GM12878 (cell line): ENCODE results near the gene NOD1. TPM values are rescaled to one million over a fixed set of nuclear protein-coding genes. Genes with fewer than 3 reads are reported as not detected.

Experiments used
- EP300 ChIP-seq, 2 experiments: fragments of 150-350 bp in 1 of 2; IDR thresholded peaks; 2 replicates each; pipeline ENCODE4 v1.6.1; 2011 to 2012; ENCODE audit warnings: low read depth in 2 of 2, low read length in 2 of 2, borderline replicate concordance in 1 of 2, improper control_type of control experiment in 1 of 2, inconsistent platforms in 1 of 2; ENCODE audit not compliant: control insufficient read depth in 1 of 2
- HDGF ChIP-seq: fragments of 450-650 bp; IDR thresholded peaks from 2 replicates; pipeline ENCODE4 v1.6.1; 2016; ENCODE audit warnings: antibody characterized with exemption
- IKZF2 ChIP-seq, 2 experiments: fragments of 450-650 bp; IDR thresholded peaks; 2 replicates each; pipeline ENCODE4 v1.6.1; 2017; ENCODE audit warnings: mild to moderate bottlenecking in 2 of 2, moderate library complexity in 2 of 2
- SUPT20H ChIP-seq: IDR thresholded peaks from 2 replicates; pipeline ENCODE4 v1.6.1; 2011; ENCODE audit warnings: low read depth, mild to moderate bottlenecking, low read length, moderate library complexity, borderline replicate concordance; ENCODE audit not compliant: control insufficient read depth
- TCF12 ChIP-seq: IDR thresholded peaks from 2 replicates; pipeline ENCODE4 v1.6.1; 2011; ENCODE audit warnings: low read depth, mild to moderate bottlenecking, low read length
- ZBTB11 ChIP-seq: fragments of 450-650 bp; formaldehyde crosslinking; IDR thresholded peaks from 2 replicates; pipeline ENCODE4 v1.5.0; 2022; ENCODE audit warnings: mild to moderate bottlenecking, missing genetic modification characterization
- polyA plus RNA-seq, 11 experiments: library from polyadenylated mRNA; depleted of rRNA in 4 of 11; unstranded in 6 of 11; stranded (reverse) in 5 of 11; fragments of >200 nt; fragmentation: Nextera tagmentation in 4 of 11; fragmentation: Illumina TruSeq in 1 of 11; extraction: Ambion mirVana in 4 of 11; extraction: Trizol in 1 of 11; gene quantifications; 1 replicate in 1 of 11; 2 replicates in 10 of 11; pipeline versions ENCODE4 v1.2.1 to v1.2.3, GENCODE V29; 2011 to 2016; ENCODE audit warnings: inconsistent platforms in 2 of 11, missing spikeins in 2 of 11, low read depth in 1 of 11
- total RNA-seq, 4 experiments: library from RNA; depleted of rRNA in 3 of 4; stranded (reverse); fragments of >200 nt in 3 of 4; fragmentation: Illumina TruSeq in 1 of 4; extraction: Trizol in 1 of 4; gene quantifications; 2 replicates each; pipeline versions ENCODE4 v1.2.1 to v1.2.3, GENCODE V29; 2013 to 2021
- TF ChIP-seq, protein P1 (sequence below): IDR thresholded peaks from 2 replicates; pipeline ENCODE4 v1.6.1; 2012; ENCODE audit warnings: improper control_type of control experiment, low read depth, low read length; ENCODE audit not compliant: insufficient replicate concordance
- TF ChIP-seq, protein P2 (sequence below): IDR thresholded peaks from 2 replicates; pipeline ENCODE4 v1.6.1; 2011; ENCODE audit warnings: borderline replicate concordance, low read depth, mild to moderate bottlenecking, moderate library complexity, mixed read lengths, low read length; ENCODE audit not compliant: insufficient read depth; ENCODE audit errors: extremely low read length
- TF ChIP-seq, protein P3 (sequence below): fragments of 450-650 bp; formaldehyde crosslinking; IDR thresholded peaks from 2 replicates; pipeline ENCODE4 v1.4.0; 2022; ENCODE audit warnings: mild to moderate bottlenecking, moderate library complexity
- TF ChIP-seq, protein P4 (sequence below): IDR thresholded peaks from 2 replicates; pipeline ENCODE4 v1.6.1; 2011; ENCODE audit warnings: mild to moderate bottlenecking, low read depth, low read length, moderate library complexity; ENCODE audit not compliant: insufficient replicate concordance

NOD1 gene
- total and polyA plus RNA-seq, 10 of the 15 experiments (the other 5 are each of a cell fraction or from before 2014, with no cell fraction given), result 1.8 to 14.6 (median 8.9) TPM

DNA sequence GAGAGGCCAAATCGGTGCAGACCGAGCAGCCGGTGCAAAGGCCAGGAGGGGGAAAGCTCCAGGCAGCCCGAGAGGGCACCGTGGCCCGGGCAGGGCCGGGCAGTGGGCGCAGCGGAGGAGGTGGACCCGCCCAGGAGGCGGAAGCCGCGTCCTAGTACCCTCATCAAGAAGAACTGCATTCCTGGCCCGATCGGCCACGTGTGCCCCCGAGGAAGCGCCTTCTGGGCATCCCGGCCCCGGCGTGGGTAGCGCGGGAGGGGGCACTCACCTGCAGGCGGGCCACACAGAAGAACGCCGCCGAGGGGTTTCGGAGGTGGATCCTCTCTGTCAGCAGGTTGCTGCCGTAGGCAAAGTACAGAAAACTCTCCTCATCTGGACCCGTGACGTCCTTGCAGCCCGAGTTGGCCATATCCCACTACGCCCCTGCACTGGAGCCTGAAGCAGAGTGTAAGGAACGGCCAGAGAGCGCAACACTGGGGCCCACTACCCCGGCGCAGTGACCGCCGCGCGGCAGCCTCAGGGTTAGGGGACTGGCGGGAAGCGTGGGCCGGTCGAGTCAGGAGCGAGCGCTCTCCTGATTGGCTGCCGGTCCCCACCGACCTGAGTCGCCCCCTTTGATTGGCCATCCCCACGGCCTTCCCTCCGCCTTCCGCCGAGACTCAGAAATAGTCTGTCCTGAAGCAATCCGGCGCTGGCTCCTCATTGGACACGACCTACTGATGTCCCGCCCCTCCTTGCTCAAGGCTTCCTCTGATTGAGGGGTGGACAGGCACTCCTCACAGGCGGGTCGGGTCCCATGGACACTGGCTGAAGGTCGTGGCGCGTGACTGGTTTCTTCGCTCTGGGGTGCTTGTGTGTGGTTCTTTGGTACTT lies 26.0 kb upstream of the NOD1 start, which contains the start of gene GGCT (continued):
- TF ChIP-seq, protein P1, sequence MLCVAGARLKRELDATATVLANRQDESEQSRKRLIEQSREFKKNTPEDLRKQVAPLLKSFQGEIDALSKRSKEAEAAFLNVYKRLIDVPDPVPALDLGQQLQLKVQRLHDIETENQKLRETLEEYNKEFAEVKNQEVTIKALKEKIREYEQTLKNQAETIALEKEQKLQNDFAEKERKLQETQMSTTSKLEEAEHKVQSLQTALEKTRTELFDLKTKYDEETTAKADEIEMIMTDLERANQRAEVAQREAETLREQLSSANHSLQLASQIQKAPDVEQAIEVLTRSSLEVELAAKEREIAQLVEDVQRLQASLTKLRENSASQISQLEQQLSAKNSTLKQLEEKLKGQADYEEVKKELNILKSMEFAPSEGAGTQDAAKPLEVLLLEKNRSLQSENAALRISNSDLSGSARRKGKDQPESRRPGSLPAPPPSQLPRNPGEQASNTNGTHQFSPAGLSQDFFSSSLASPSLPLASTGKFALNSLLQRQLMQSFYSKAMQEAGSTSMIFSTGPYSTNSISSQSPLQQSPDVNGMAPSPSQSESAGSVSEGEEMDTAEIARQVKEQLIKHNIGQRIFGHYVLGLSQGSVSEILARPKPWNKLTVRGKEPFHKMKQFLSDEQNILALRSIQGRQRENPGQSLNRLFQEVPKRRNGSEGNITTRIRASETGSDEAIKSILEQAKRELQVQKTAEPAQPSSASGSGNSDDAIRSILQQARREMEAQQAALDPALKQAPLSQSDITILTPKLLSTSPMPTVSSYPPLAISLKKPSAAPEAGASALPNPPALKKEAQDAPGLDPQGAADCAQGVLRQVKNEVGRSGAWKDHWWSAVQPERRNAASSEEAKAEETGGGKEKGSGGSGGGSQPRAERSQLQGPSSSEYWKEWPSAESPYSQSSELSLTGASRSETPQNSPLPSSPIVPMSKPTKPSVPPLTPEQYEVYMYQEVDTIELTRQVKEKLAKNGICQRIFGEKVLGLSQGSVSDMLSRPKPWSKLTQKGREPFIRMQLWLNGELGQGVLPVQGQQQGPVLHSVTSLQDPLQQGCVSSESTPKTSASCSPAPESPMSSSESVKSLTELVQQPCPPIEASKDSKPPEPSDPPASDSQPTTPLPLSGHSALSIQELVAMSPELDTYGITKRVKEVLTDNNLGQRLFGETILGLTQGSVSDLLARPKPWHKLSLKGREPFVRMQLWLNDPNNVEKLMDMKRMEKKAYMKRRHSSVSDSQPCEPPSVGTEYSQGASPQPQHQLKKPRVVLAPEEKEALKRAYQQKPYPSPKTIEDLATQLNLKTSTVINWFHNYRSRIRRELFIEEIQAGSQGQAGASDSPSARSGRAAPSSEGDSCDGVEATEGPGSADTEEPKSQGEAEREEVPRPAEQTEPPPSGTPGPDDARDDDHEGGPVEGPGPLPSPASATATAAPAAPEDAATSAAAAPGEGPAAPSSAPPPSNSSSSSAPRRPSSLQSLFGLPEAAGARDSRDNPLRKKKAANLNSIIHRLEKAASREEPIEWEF, result no peak
- TF ChIP-seq TCF12 (no peak), HDGF (peak; percentile 82; the same call in 1 of the 2 replicates), SUPT20H (no peak), EP300 (IDR thresholded peaks at IDR 0.05; ENCODE audit: borderline replicate concordance in 1 of 2, control insufficient read depth in 1 of 2, low read depth in 2 of 2, low read length in 2 of 2) (no peak), ZBTB11 (CRISPR knock-in tag) (no peak), IKZF2 (IDR thresholded peaks at IDR 0.05) (no peak)
- TF ChIP-seq, protein P2, sequence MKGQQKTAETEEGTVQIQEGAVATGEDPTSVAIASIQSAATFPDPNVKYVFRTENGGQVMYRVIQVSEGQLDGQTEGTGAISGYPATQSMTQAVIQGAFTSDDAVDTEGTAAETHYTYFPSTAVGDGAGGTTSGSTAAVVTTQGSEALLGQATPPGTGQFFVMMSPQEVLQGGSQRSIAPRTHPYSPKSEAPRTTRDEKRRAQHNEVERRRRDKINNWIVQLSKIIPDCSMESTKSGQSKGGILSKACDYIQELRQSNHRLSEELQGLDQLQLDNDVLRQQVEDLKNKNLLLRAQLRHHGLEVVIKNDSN, result peak; percentile 25
- TF ChIP-seq, protein P3, sequence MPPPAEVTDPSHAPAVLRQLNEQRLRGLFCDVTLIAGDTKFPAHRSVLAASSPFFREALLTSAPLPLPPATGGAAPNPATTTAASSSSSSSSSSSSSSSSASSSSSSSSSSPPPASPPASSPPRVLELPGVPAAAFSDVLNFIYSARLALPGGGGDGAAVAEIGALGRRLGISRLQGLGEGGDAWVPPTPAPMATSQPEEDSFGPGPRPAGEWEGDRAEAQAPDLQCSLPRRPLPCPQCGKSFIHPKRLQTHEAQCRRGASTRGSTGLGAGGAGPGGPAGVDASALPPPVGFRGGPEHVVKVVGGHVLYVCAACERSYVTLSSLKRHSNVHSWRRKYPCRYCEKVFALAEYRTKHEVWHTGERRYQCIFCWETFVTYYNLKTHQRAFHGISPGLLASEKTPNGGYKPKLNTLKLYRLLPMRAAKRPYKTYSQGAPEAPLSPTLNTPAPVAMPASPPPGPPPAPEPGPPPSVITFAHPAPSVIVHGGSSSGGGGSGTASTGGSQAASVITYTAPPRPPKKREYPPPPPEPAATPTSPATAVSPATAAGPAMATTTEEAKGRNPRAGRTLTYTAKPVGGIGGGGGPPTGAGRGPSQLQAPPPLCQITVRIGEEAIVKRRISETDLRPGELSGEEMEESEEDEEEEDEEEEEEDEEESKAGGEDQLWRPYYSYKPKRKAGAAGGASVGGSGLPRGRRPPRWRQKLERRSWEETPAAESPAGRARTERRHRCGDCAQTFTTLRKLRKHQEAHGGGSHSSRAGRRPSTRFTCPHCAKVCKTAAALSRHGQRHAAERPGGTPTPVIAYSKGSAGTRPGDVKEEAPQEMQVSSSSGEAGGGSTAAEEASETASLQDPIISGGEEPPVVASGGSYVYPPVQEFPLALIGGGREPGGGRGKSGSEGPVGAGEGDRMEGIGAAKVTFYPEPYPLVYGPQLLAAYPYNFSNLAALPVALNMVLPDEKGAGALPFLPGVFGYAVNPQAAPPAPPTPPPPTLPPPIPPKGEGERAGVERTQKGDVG (CRISPR knock-in tag), result no peak
- TF ChIP-seq, protein P4, sequence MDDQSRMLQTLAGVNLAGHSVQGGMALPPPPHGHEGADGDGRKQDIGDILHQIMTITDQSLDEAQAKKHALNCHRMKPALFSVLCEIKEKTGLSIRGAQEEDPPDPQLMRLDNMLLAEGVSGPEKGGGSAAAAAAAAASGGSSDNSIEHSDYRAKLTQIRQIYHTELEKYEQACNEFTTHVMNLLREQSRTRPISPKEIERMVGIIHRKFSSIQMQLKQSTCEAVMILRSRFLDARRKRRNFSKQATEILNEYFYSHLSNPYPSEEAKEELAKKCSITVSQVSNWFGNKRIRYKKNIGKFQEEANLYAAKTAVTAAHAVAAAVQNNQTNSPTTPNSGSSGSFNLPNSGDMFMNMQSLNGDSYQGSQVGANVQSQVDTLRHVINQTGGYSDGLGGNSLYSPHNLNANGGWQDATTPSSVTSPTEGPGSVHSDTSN, result peak; percentile 61
